ENCODE results near the gene DNMT3A.

DNA sequence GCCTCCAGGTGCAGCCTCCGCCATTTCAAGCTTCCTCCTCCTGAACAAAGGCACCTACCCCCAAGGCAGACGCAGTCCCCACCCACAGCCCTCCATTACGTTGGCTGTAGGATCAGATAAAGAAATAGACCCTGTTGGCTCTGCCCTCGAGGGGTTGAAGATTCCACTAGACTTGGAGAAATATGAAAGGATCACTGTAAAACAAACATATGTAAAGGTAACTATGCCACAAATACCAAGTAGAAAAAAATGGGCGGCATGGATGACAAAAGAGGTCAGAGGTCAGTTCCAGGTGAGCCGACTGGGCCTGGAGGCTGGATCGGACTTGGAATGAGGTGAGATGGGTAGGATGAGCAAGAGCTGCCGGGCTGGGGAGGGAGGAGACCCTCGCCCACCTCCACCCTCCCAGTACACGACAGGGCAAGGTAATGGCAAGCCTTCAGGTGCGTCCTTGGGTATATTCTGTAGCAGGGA lies 88.5 kb downstream of the DNMT3A start:
- TF ChIP-seq, protein P1, sequence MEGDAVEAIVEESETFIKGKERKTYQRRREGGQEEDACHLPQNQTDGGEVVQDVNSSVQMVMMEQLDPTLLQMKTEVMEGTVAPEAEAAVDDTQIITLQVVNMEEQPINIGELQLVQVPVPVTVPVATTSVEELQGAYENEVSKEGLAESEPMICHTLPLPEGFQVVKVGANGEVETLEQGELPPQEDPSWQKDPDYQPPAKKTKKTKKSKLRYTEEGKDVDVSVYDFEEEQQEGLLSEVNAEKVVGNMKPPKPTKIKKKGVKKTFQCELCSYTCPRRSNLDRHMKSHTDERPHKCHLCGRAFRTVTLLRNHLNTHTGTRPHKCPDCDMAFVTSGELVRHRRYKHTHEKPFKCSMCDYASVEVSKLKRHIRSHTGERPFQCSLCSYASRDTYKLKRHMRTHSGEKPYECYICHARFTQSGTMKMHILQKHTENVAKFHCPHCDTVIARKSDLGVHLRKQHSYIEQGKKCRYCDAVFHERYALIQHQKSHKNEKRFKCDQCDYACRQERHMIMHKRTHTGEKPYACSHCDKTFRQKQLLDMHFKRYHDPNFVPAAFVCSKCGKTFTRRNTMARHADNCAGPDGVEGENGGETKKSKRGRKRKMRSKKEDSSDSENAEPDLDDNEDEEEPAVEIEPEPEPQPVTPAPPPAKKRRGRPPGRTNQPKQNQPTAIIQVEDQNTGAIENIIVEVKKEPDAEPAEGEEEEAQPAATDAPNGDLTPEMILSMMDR (IDR thresholded peaks at IDR 0.05) = no peak
- TF ChIP-seq POLR2A (IDR thresholded peaks at IDR 0.05) = no peak

All from testis (tissue), 2 donors.